GM12864 (cell line): Measurements from ENCODE around the gene UBXN10.

Source experiments
- DNase-seq: peaks from one replicate; pipeline ENCODE4 v3.0.0-alpha.2; 2011; ENCODE audit warnings: low read depth
- H3K4me3 ChIP-seq: 2 replicates; pipeline ENCODE4 v1.5.1; 2011; ENCODE audit warnings: mild to moderate bottlenecking, low read depth, low read length, control low read depth
- CTCF ChIP-seq: IDR thresholded peaks from 2 replicates; pipeline ENCODE4 v1.5.1; 2011; ENCODE audit warnings: low read depth, mild to moderate bottlenecking, moderate library complexity, low read length, control low read depth, inconsistent platforms; ENCODE audit errors: missing control alignments

UBXN10 gene

GRCh38 chr1:20139776-20140612, 45.9 kb upstream of the UBXN10 start:
- H3K4me3 ChIP-seq = no peak overlapping the region
- TF ChIP-seq CTCF = no peak
- no peak for DNase-seq

GRCh38 chr1:20141001-20141400, 44.9 kb upstream of the UBXN10 start:
- TF ChIP-seq CTCF = no peak
- H3K4me3 ChIP-seq = no peak overlapping the region
- no peak for DNase-seq

GRCh38 chr1:20141466-20141865, 44.4 kb upstream of the UBXN10 start:
- no peak overlapping the region for H3K4me3 ChIP-seq
- no peak for DNase-seq
- TF ChIP-seq CTCF = no peak

GRCh38 chr1:20142001-20142710, 43.7 kb upstream of the UBXN10 start:
- DNase-seq = no peak
- no peak for TF ChIP-seq CTCF
- H3K4me3 ChIP-seq = no peak overlapping the region

GRCh38 chr1:20143318-20143717, 42.6 kb upstream of the UBXN10 start:
- no peak overlapping the region for H3K4me3 ChIP-seq
- no peak for TF ChIP-seq CTCF
- DNase-seq = no peak

GRCh38 chr1:20143734-20144565, 41.9 kb upstream of the UBXN10 start:
- DNase-seq = no peak
- H3K4me3 ChIP-seq = no peak overlapping the region
- TF ChIP-seq CTCF = no peak
